Rectal smooth muscle tissue (tissue), 1 donor: ENCODE results near the gene SERTM2.

Experiments used
- H3K27ac ChIP-seq: one replicate; pipeline ENCODE4 v1.7.0; 2013; ENCODE audit warnings: low read depth, low read length, inconsistent platforms
- H3K27me3 ChIP-seq: one replicate; pipeline ENCODE4 v1.7.0; 2013; ENCODE audit warnings: low read length; ENCODE audit not compliant: control insufficient read depth, insufficient read depth
- H3K36me3 ChIP-seq: one replicate; pipeline ENCODE4 v1.7.0; 2013; ENCODE audit warnings: low read length; ENCODE audit not compliant: control insufficient read depth, insufficient read depth
- H3K4me1 ChIP-seq: one replicate; pipeline ENCODE4 v1.7.0; 2013; ENCODE audit warnings: low read length; ENCODE audit not compliant: control insufficient read depth, insufficient read depth
- H3K4me3 ChIP-seq: one replicate; pipeline ENCODE4 v1.7.0; 2013; ENCODE audit warnings: low read length
- H3K9ac ChIP-seq: one replicate; pipeline ENCODE4 v1.7.0; 2013; ENCODE audit warnings: low read length

SERTM2 gene

GRCh38 chrX:111511477-111511876, at the start of gene SERTM2:
SERTM2 (plus strand) TSS chrX:111511645; CDS start chrX:111518858, 7,213 bp downstream.
- Histone ChIP-seq H3K4me1 (no peaks in the 10 kb centered on the region), H3K27me3 (no peaks in the 10 kb centered on the region), H3K36me3 (no peaks in the 10 kb centered on the region), H3K27ac (no peak within 1 kb of the TSS), H3K4me3 (no peak within 1 kb of the TSS), H3K9ac (no peak within 1 kb of the TSS)

- H3K4me3 ChIP-seq: no peak overlapping the region
- no peak overlapping the region for H3K27ac ChIP-seq
- H3K36me3 ChIP-seq: no peaks in the 10 kb centered on the region
- H3K4me1 ChIP-seq: no peaks in the 10 kb centered on the region
- no peaks in the 10 kb centered on the region for H3K27me3 ChIP-seq
- no peak overlapping the region for H3K9ac ChIP-seq
These were observed 45.8 kb upstream of the SERTM2 start for GRCh38 chrX:111465669-111466068.

- H3K4me3 ChIP-seq: no peak overlapping the region
- H3K4me1 ChIP-seq: no peaks in the 10 kb centered on the region
- no peaks in the 10 kb centered on the region for H3K36me3 ChIP-seq
These were observed 43.5 kb upstream of the SERTM2 start for GRCh38 chrX:111467896-111468295.

GRCh38 chrX:111470681-111471403, 40.6 kb upstream of the SERTM2 start:
- H3K36me3 ChIP-seq: no peaks in the 10 kb centered on the region
- H3K27me3 ChIP-seq: no peaks in the 10 kb centered on the region
- no peak overlapping the region for H3K4me3 ChIP-seq
- no peaks in the 10 kb centered on the region for H3K4me1 ChIP-seq
- H3K9ac ChIP-seq: no peak overlapping the region
- H3K27ac ChIP-seq: no peak overlapping the region

More at GRCh38 chrX:111467896-111468295, 43.5 kb upstream of the SERTM2 start:
- Histone ChIP-seq H3K27me3 (no peaks in the 10 kb centered on the region), H3K27ac (no peak overlapping the region), H3K9ac (no peak overlapping the region)

GRCh38 chrX:111481896-111482295, 29.5 kb upstream of the SERTM2 start:
- no peaks in the 10 kb centered on the region for H3K4me1 ChIP-seq
- H3K27me3 ChIP-seq: no peaks in the 10 kb centered on the region
- no peaks in the 10 kb centered on the region for H3K36me3 ChIP-seq
- no peak overlapping the region for H3K27ac ChIP-seq
- H3K4me3 ChIP-seq: no peak overlapping the region
- no peak overlapping the region for H3K9ac ChIP-seq

GRCh38 chrX:111483135-111483534, 28.3 kb upstream of the SERTM2 start:
- no peaks in the 10 kb centered on the region for H3K36me3 ChIP-seq
- H3K27me3 ChIP-seq: no peaks in the 10 kb centered on the region
- no peaks in the 10 kb centered on the region for H3K4me1 ChIP-seq
- no peak overlapping the region for H3K9ac ChIP-seq
- no peak overlapping the region for H3K4me3 ChIP-seq
- H3K27ac ChIP-seq: no peak overlapping the region

GRCh38 chrX:111483881-111484280, 27.6 kb upstream of the SERTM2 start:
- no peak overlapping the region for H3K27ac ChIP-seq
- no peaks in the 10 kb centered on the region for H3K36me3 ChIP-seq
- no peaks in the 10 kb centered on the region for H3K27me3 ChIP-seq

GRCh38 chrX:111490688-111491087, 20.8 kb upstream of the SERTM2 start:
- H3K4me1 ChIP-seq: no peaks in the 10 kb centered on the region
- no peak overlapping the region for H3K27ac ChIP-seq
- no peaks in the 10 kb centered on the region for H3K27me3 ChIP-seq

More at GRCh38 chrX:111483881-111484280, 27.6 kb upstream of the SERTM2 start:
- no peak overlapping the region for H3K4me3 ChIP-seq
- H3K4me1 ChIP-seq: no peaks in the 10 kb centered on the region
- no peak overlapping the region for H3K9ac ChIP-seq

GRCh38 chrX:111492085-111492484, 19.4 kb upstream of the SERTM2 start:
- no peak overlapping the region for H3K9ac ChIP-seq
- H3K27me3 ChIP-seq: no peaks in the 10 kb centered on the region
- H3K4me3 ChIP-seq: no peak overlapping the region

More at GRCh38 chrX:111490688-111491087, 20.8 kb upstream of the SERTM2 start:
- no peak overlapping the region for H3K9ac ChIP-seq
- no peak overlapping the region for H3K4me3 ChIP-seq
- no peaks in the 10 kb centered on the region for H3K36me3 ChIP-seq

GRCh38 chrX:111498538-111499103, 12.8 kb upstream of the SERTM2 start:
- Histone ChIP-seq H3K27ac (no peak overlapping the region), H3K27me3 (no peaks in the 10 kb centered on the region), H3K9ac (no peak overlapping the region), H3K4me1 (no peaks in the 10 kb centered on the region), H3K36me3 (no peaks in the 10 kb centered on the region), H3K4me3 (no peak overlapping the region)

More at GRCh38 chrX:111492085-111492484, 19.4 kb upstream of the SERTM2 start:
- no peaks in the 10 kb centered on the region for H3K36me3 ChIP-seq
- H3K27ac ChIP-seq: no peak overlapping the region
- H3K4me1 ChIP-seq: no peaks in the 10 kb centered on the region

GRCh38 chrX:111503485-111503993, 7.9 kb upstream of the SERTM2 start:
- no peaks in the 10 kb centered on the region for H3K4me1 ChIP-seq
- H3K27ac ChIP-seq: no peak overlapping the region
- no peaks in the 10 kb centered on the region for H3K36me3 ChIP-seq
- H3K9ac ChIP-seq: no peak overlapping the region
- H3K27me3 ChIP-seq: no peaks in the 10 kb centered on the region
- H3K4me3 ChIP-seq: no peak overlapping the region

- no peak overlapping the region for H3K27ac ChIP-seq
- no peaks in the 10 kb centered on the region for H3K4me1 ChIP-seq
- H3K36me3 ChIP-seq: no peaks in the 10 kb centered on the region
- H3K9ac ChIP-seq: no peak overlapping the region
- no peak overlapping the region for H3K4me3 ChIP-seq
- H3K27me3 ChIP-seq: no peaks in the 10 kb centered on the region
These were observed 6.5 kb upstream of the SERTM2 start for GRCh38 chrX:111504941-111505340.

GRCh38 chrX:111505783-111506182, 5.7 kb upstream of the SERTM2 start:
- no peaks in the 10 kb centered on the region for H3K4me1 ChIP-seq
- H3K36me3 ChIP-seq: no peaks in the 10 kb centered on the region
- H3K9ac ChIP-seq: no peak overlapping the region
- H3K27me3 ChIP-seq: no peaks in the 10 kb centered on the region
- H3K27ac ChIP-seq: no peak overlapping the region
- no peak overlapping the region for H3K4me3 ChIP-seq
